ENCODE results near the gene DHX35. TPM values are rescaled to one million over a fixed set of nuclear protein-coding genes. Genes with fewer than 3 reads are reported as not detected.
A peak's percentile ranks its signal among the peaks of the same experiment; 100 is the strongest.

DHX35 gene
- total and polyA plus RNA-seq, 2 of the 8 experiments (the other 6 are each of a cell fraction or from before 2014, with no cell fraction given), result 21.9 to 27.7 TPM

- no peak overlapping the region for H3K14ac ChIP-seq (ENCODE audit: insufficient read length)
- TF ChIP-seq YY1 (IDR thresholded peaks at IDR 0.05; ENCODE audit: low read depth, low read length) (no peak), CHD1 (IDR thresholded peaks at IDR 0.05; ENCODE audit: low read depth, low read length) (no peak)
- H3K27ac ChIP-seq (ENCODE audit: low read depth, low read length), result no peak overlapping the region
- no peak overlapping the region for H2BK5ac ChIP-seq (ENCODE audit: low read depth, low read length)
- no peak overlapping the region for H2AK5ac ChIP-seq (ENCODE audit: low read depth, low read length)
- 96% methylated on average over 9 of the region's 9 CpGs; no CpG with 5 or more reads in 1 of the 2 experiments for WGBS, 2 experiments (ENCODE audit: extremely low coverage in 1 of 2, insufficient coverage in 1 of 2, insufficient read length in 1 of 2, insufficient replicate concordance in 2 of 2, low coverage in 1 of 2, low lambda C conversion rate in 2 of 2, missing lambda C conversion rate in 1 of 2)
- no peak overlapping the region for H3K9ac ChIP-seq (replicated peaks in 1 of 4; ENCODE audit: extremely low read depth in 1 of 4, low read depth in 3 of 4, low read length in 3 of 4)
- CTCF ChIA-PET (ENCODE audit: partially characterized antibody), result interaction anchor here (0.8 kb wide), 1 partner anchor 10 kb away, joined by 3 read pairs; the partner anchor contains the start of gene DHX35
- FAIRE-seq (no peak), DNase-seq (ENCODE audit: low read depth in 1 of 2, low spot score in 2 of 2) (no peak)
- H2AFZ ChIP-seq (ENCODE audit: low read length), result no peak overlapping the region
- H3K4me2 ChIP-seq (ENCODE audit: insufficient read depth in 1 of 2, low read depth in 2 of 2, low read length in 2 of 2), result no peak overlapping the region
- H3K18ac ChIP-seq (ENCODE audit: extremely low read depth, low read length), result no peak overlapping the region
- H2BK15ac ChIP-seq (ENCODE audit: low read length), result no peak overlapping the region
- 0 out of 4 replicates have a peak, but pooled peaks cover 0 to 3% of the 10 kb centered on the region in 2 experiments for H3K79me2 ChIP-seq (ENCODE audit: control insufficient read depth in 1 of 2, insufficient read depth in 2 of 2, low read length in 2 of 2)
- no peaks in the 10 kb centered on the region for H3K9me3 ChIP-seq (ENCODE audit: insufficient read depth in 2 of 2, low read depth in 1 of 2, low read length in 1 of 2)
- H4K20me1 ChIP-seq (replicated peaks in 1 of 2; ENCODE audit: control insufficient read depth in 1 of 2, insufficient read depth in 2 of 2, low read length in 2 of 2), result peaks cover 4 to 8% of the 10 kb centered on the region in 2 experiments
- H3K4me1 ChIP-seq (replicated peaks in 1 of 4; ENCODE audit: control insufficient read depth in 3 of 4, insufficient read depth in 4 of 4, low read length in 3 of 4), result no peaks in the 10 kb centered on the region
- POLR2A ChIA-PET (ENCODE audit: partially characterized antibody), result interaction anchor here (0.8 to 3.9 kb wide), 4 partner anchors 8 to 22 kb away, joined by 3 to 22 read pairs (median 3); partner anchors contain the start of gene DHX35
- no peaks in the 10 kb centered on the region; the same call in 1 of the 2 replicates for H3K79me1 ChIP-seq (ENCODE audit: low read depth, low read length)
- H3K4me3 ChIP-seq (ENCODE audit: extremely low read depth in 1 of 4, insufficient read depth in 2 of 4, low read depth in 3 of 4, low read length in 4 of 4), result no peak overlapping the region
- H4K8ac ChIP-seq (ENCODE audit: extremely low read depth, insufficient read depth, low read length), result 0 out of 2 replicates have a peak overlapping the region, but pooled peaks have one; percentile 65
- no peaks in the 10 kb centered on the region for H3K27me3 ChIP-seq (replicated peaks in 1 of 4; ENCODE audit: control insufficient read depth in 3 of 4, extremely low read depth in 1 of 4, insufficient read depth in 3 of 4, low read length in 3 of 4)
- no peak overlapping the region for H2BK12ac ChIP-seq (ENCODE audit: low read depth, low read length)
- H3K23me2 ChIP-seq (ENCODE audit: low read depth, low read length), result no peaks in the 10 kb centered on the region
- H2BK20ac ChIP-seq (ENCODE audit: low read length), result no peak overlapping the region
- no peak overlapping the region for H3K4ac ChIP-seq (replicated peaks; ENCODE audit: insufficient read length, low read depth, low read length)
- H4K5ac ChIP-seq (ENCODE audit: insufficient read length, low read depth, low read length), result no peak overlapping the region
- H2BK120ac ChIP-seq (replicated peaks; ENCODE audit: low read depth, low read length), result no peak overlapping the region
- peaks cover 23 to 57% (median 47%) of the 10 kb centered on the region in 4 experiments for H3K36me3 ChIP-seq (ENCODE audit: control insufficient read depth in 2 of 4, insufficient read depth in 4 of 4, low read length in 3 of 4)
- no peak overlapping the region for H3K23ac ChIP-seq (ENCODE audit: insufficient read length)
- H3K56ac ChIP-seq (replicated peaks; ENCODE audit: insufficient read length, low read depth, low read length), result no peak overlapping the region
- H4K91ac ChIP-seq (replicated peaks; ENCODE audit: insufficient read length, low read length), result no peak overlapping the region
Observed at GRCh38 chr20:38951611-38952010, 10.5 kb upstream of the DHX35 start.
